Right renal pelvis (tissue), 4 donors: ENCODE measurements around the gene LRRC10B. TPM values are rescaled to one million over a fixed set of nuclear protein-coding genes. Genes with fewer than 3 reads are reported as not detected.

Experiments
- DNase-seq, 4 donors: peaks; one replicate each; pipeline ENCODE4 v3.0.0-alpha.2; 2013; ENCODE audit warnings: low read depth in 4 of 4, low spot score in 3 of 4, missing footprints in 1 of 4
- polyA plus RNA-seq, 4 donors: library from polyadenylated mRNA; unstranded; fragments of 120-200 nt; gene quantifications; one replicate each; pipeline ENCODE4 v1.2.1, GENCODE V29; 2013; ENCODE audit not compliant: insufficient read length in 4 of 4

The LRRC10B gene
- polyA plus RNA-seq, 4 donors, result 1.0 to 5.3 (median 1.4) TPM

DNA sequence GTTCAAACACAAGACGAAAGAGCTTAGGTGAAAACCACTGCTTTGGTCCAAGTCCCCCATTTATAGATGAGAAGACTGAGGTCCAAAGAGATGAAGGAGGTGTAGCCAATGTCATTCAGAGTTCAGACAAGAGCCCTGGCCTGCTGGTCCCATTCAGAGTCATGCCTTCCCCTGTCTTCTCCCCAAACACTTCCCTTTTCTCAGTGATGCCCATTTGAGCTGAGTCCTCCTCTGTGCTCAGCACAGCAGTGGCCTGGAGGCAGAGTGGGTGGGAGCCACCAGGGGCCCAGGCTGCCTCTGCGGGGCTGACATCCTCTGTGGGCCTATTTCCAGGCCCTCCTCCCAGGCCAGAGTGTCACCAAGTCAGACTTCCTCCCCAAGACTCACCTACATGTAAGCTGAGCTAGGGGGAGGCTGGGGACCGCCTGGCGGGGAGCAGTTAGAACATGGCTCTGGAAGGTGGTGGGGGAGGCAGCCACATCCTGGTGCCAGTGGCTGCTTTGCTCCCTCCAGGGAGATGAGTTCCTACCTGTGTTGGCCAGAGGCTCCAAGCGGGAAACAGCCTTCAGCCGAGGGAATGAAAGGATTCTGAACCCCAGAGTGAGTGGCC is 22.4 kb upstream of the LRRC10B start:
- DNase-seq, result no peak

DNA sequence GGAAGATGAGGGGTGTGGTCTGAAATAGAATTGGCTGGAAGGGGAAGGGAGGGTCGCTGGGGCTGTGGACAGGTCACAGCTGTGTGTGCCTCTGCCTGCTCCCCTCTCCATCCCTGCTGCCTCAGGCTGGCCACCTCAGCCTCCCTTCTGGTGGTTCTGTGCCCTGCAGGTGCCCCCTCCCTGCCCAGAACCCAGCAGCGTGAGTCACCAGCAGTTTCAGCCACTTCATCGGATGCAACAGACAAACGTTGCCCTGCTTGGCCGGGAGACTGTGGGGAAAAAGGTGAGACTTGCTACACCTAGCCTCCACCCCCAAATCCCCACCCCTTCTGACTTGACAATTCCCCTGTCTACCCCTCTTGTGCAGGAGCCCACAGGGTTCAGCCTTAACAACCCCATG is 21.8 kb upstream of the LRRC10B start:
- no peak for DNase-seq

DNA sequence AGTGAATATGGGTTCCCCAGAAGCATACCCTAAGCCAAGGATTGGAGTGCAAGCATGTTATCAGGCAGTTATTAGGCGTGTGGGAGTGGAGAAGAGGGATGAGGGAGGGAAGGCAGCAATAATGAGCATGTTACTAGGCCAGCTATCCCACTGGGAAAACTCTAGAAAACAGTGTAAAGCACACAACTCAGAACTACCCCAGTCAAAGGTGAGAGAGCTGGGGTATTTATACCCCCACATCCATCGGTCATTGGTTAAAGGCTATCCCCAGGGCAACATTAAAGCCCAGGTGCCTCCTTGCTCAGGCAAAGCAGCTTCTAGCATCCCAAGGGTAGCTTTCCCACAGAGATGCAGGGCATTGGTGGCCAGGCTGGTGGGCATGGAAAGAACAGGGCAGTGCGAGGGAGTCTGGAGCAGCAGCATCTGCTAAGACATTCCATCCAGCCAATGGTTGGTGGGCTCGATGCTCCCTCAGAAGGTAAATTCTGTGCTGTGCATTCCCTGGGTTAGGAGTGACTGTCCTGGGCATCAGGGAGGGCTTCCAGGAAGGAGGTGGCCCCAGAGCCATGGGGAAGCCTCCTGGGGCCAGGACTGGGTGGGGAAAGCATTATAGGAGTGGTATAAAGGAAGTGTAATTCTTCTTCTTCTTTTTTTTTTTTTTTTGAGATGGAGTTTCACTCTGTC is 21.1 kb upstream of the LRRC10B start:
- DNase-seq, result no peak

DNA sequence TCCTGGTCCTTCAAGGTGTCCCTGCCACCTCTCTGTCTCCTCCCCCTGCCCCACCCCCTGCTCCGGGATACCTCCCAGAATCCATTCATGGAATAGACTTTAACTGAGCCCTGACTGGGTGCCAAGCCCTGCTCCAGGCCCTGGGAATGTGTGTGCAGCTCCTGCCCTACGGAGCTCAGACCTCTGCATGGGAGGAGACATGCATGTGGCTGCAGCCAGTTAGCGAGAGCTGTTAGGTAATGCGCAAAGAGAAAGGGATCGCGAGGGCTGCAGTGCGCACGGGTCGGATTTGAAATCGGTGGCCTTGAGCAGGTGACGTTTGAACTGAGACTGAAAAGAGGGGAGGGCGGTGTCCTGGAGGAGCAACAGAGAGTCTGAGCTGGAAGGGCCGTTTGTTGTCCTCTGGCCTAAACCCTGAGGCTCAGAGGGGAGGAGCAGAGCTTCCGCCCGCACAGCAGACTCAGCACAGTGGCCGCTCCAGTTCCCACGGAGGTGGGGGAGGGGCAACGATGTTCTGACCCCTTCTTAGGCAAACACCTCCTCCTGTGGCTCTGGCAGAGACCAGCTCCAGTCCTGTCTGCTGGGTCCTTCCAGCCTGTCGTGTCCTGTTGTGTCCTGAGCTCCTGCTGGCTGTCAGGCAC is 19.8 kb upstream of the LRRC10B start:
- no peak for DNase-seq

- no peak for DNase-seq
These were observed 18.5 kb upstream of the LRRC10B start for GRCh38 chr11:61489833-61490721.

GRCh38 chr11:61491736-61492395 is 16.7 kb upstream of the LRRC10B start:
- DNase-seq, result no peak

DNA sequence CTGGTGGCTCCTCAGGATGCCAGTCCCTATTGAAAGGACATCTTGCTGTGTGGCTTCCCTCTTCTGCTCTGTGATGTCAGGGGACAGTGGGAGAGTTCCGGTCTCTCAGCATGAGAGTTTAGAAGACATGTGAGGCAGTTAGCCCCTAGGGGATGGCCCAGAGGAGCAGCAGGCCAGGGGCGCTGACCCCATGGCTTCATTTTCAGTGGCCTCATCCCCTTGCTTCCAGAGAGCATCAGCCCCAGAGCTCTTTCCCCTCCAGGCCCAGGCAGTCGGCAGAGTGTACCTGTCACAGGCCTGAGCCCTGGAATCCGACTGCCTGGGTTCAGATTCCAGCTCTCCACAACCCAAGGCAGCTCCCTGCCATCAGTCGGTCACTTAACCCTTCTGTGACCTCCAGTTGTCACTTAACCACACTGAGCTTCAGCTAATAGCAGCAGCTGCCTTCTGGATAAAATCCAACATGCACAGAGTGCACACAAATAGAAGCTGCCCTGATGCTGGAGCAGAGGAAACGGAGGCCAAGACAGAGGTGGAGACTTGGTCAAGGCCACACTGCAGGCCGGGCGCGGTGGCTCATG is 14.1 kb upstream of the LRRC10B start:
- no peak for DNase-seq

- DNase-seq, result peak in 1 of 4 donors; percentile 49
These were observed 12.5 kb upstream of the LRRC10B start for GRCh38 chr11:61495801-61496601.

GRCh38 chr11:61496602-61497400 is 11.7 kb upstream of the LRRC10B start:
- no peak for DNase-seq

GRCh38 chr11:61497473-61497872 is 11.1 kb upstream of the LRRC10B start:
- DNase-seq, result no peak

- no peak for DNase-seq
These were observed 10.7 kb upstream of the LRRC10B start for GRCh38 chr11:61497876-61498275.

- no peak for DNase-seq
These were observed 9.7 kb upstream of the LRRC10B start for GRCh38 chr11:61498767-61499341.

DNA sequence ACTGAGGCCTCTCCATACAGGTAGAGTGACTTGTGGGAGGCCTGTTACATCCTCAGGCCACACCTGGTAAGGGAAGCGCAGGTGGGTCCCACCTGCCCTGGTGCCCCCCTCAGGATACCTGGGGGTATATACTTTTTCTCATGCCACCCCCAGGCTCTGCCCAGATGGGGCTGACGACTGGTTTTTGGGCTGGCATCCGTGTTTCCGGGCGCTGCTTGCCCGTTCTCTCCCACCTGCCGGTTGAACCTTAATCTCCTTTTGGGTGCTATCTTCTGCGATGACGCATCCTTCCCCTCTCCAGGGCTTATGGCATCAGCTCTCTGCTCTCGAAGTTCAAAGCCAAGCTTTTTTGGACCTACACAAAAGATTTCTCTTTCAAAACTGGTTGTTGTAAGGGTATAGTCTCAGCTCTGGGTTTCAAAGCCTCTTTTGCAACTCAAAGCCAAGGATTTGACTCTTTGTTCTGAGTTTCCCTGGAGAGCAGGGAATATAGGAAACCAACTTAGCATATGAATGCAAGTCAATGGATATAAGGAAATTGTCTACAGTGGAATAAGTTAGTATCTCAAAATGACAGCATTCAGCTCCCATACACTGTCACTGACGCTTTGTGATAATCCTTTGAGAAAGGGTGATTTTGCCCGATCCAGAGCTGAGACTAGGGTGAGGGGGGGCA is 8.6 kb upstream of the LRRC10B start:
- no peak for DNase-seq

- DNase-seq, result no peak
These were observed 6.0 kb upstream of the LRRC10B start for GRCh38 chr11:61502522-61502921.

GRCh38 chr11:61503135-61503770 is 5.3 kb upstream of the LRRC10B start:
- DNase-seq, result no peak

- no peak for DNase-seq
These were observed 3.4 kb upstream of the LRRC10B start for GRCh38 chr11:61505106-61505505.

GRCh38 chr11:61505640-61506155 is 2.9 kb upstream of the LRRC10B start:
- no peak for DNase-seq
